Measurements from ENCODE around the gene SLC12A8.

The SLC12A8 gene

GRCh38 chr3:125212091-125212508 is 448 bp downstream of the SLC12A8 start:
- Histone ChIP-seq H3K9me3 (replicated peaks in 1 of 11) (peaks cover 0 to 8% (median 0%) of the 10 kb centered on the region in 11 experiments; a peak in 4 of 22 replicates), H3K36me3 (no peaks in the 10 kb centered on the region), H3K27me3 (peaks cover 25 to 35% (median 33%) of the 10 kb centered on the region in 11 experiments), H3K27ac (no peak overlapping the region), H4K20me1 (no peaks in the 10 kb centered on the region), H3K4me3 (no peak overlapping the region), H3K4me1 (peaks cover 0 to 13% (median 7%) of the 10 kb centered on the region in 10 experiments; a peak in 12 of 20 replicates), H3K4me2 (no peak overlapping the region), H3K9ac (no peak overlapping the region)
- TF ChIP-seq Cebpa-rat (IDR thresholded peaks at IDR 0.05) = no peak

DNA sequence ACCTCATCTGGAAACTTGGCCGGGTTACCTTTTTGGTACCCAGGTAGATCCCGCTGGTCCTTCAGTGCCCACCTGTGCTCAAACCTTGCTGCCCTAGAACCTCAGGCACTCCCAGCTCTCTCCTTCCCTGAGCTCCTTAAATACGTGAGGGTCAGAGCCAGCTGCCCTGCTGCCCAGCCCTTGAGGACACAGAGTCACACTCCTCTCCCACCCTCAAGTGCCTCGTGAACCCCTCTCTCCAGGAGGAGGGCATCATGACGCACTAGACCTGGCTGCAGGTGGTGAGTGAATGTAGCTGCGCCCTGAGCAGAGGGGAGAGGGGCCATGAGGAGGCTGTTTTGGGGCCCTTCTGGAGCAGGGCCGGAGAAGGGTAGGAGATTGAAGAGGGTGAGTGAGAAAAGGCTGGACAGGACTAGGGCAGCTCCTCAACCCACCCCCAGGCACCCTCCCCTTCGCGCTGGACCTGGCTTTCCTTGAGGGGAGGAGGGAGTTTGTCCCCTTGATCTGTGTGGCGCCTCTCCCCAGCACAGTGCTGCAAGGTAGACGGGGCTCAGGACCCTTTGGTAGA is 941 bp downstream of the SLC12A8 start:
- Histone ChIP-seq H3K9me3 (replicated peaks in 1 of 11) (peaks cover 0 to 8% (median 0%) of the 10 kb centered on the region in 11 experiments; a peak in 4 of 22 replicates), H3K4me1 (peaks cover 0 to 13% (median 7%) of the 10 kb centered on the region in 10 experiments; a peak in 12 of 20 replicates), H3K4me3 (no peak overlapping the region), H3K27me3 (peaks cover 25 to 35% (median 33%) of the 10 kb centered on the region in 11 experiments), H4K20me1 (no peaks in the 10 kb centered on the region), H3K9ac (no peak overlapping the region), H3K27ac (no peak overlapping the region), H3K36me3 (no peaks in the 10 kb centered on the region), H3K4me2 (no peak overlapping the region)
- TF ChIP-seq Cebpa-rat (IDR thresholded peaks at IDR 0.05) = no peak

DNA sequence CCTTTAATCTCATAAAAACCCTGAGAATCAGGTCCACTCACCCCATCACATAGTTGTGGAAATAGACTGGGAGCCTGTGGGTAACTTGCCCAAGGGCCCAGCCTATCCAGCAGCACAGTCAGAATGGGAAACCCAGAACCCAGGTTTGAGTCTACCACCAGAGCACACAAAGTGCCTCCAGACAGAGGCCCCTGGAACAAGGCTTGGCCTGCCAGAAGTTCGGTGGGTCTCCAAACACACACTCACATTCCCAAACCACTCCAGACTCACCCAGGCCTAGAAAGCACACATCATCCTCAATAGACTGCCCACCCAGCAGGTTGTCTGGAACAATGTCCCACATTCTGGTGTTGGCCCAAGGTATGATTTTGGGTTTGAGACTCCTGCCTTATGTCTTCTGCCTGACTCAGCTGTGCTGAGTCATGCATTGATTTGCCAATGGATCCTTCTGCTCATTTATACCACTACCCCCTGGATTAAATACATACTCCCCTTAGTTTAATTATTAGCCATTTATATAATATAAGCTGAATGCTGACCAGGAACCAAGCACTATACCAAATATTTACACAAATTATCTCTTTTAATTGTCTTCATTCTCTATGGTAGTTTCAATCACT is 4.5 kb downstream of the SLC12A8 start:
- Histone ChIP-seq H3K9me3 (replicated peaks in 1 of 11) (peaks cover 0 to 8% (median 0%) of the 10 kb centered on the region in 11 experiments; a peak in 4 of 22 replicates), H3K27ac (no peak overlapping the region), H3K27me3 (peaks cover 16 to 22% (median 20%) of the 10 kb centered on the region in 11 experiments), H3K36me3 (no peaks in the 10 kb centered on the region), H3K4me3 (no peak overlapping the region), H4K20me1 (no peaks in the 10 kb centered on the region), H3K4me1 (no peaks in the 10 kb centered on the region), H3K4me2 (no peak overlapping the region), H3K9ac (no peak overlapping the region)
- no peak for TF ChIP-seq Cebpa-rat (IDR thresholded peaks at IDR 0.05)

DNA sequence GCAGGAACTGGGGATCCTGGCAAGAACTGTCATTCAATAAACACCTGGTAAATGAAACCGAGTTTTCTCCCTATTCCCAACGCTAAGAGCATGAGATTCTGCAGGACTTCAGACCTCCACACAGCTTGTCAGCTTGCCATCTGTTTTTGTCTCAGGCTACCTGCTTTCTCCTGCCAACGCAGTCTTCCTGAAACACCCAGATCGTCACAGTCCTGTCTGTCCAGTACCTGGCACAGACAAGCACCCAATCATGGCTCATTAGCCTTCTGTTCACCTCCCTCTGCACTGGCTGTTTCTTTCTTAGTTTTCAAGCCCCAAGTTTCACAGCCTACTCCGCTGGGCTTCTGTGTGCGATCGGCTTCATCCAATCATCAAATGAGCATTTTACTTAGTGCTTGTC is 5.0 kb downstream of the SLC12A8 start:
- no peaks in the 10 kb centered on the region for H3K4me1 ChIP-seq
- no peak overlapping the region for H3K4me3 ChIP-seq
- H3K9me3 ChIP-seq (replicated peaks in 1 of 11) = peaks cover 0 to 8% (median 0%) of the 10 kb centered on the region in 11 experiments; a peak in 4 of 22 replicates
- no peaks in the 10 kb centered on the region for H3K36me3 ChIP-seq
- no peak for TF ChIP-seq Cebpa-rat (IDR thresholded peaks at IDR 0.05)
- H4K20me1 ChIP-seq = no peaks in the 10 kb centered on the region
- H3K9ac ChIP-seq = no peak overlapping the region
- no peak overlapping the region for H3K27ac ChIP-seq
- H3K27me3 ChIP-seq = peaks cover 11 to 17% (median 15%) of the 10 kb centered on the region in 11 experiments
- H3K4me2 ChIP-seq = no peak overlapping the region

DNA sequence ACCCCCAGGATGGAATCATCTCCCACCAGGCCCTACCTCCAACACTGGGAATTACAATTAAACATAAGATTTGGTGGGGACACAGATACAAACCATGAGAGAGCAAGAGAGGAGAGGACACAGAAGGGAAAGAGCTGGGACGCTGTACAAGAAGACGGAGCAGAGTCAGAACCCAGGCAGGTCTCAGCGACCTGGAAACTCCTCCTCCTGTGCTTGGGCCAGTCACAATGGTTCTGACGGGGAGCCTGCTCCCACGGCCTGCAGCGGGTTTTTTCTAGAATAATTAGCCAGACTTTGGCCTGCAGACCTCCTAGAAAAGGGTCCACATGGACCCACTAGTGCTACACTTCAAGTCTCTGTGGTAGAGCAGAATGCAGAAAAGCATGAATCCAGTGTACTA is 5.6 kb downstream of the SLC12A8 start:
- H3K9ac ChIP-seq = no peak overlapping the region
- H3K4me1 ChIP-seq = no peaks in the 10 kb centered on the region
- no peaks in the 10 kb centered on the region for H3K36me3 ChIP-seq
- no peak overlapping the region for H3K27ac ChIP-seq
- no peaks in the 10 kb centered on the region for H4K20me1 ChIP-seq
- peaks cover 5 to 11% (median 9%) of the 10 kb centered on the region in 11 experiments for H3K27me3 ChIP-seq
- H3K4me3 ChIP-seq = no peak overlapping the region
- no peak overlapping the region for H3K4me2 ChIP-seq
- peaks cover 0 to 5% (median 0%) of the 10 kb centered on the region in 11 experiments; a peak in 2 of 22 replicates for H3K9me3 ChIP-seq (replicated peaks in 1 of 11)
- TF ChIP-seq Cebpa-rat (IDR thresholded peaks at IDR 0.05) = no peak

DNA sequence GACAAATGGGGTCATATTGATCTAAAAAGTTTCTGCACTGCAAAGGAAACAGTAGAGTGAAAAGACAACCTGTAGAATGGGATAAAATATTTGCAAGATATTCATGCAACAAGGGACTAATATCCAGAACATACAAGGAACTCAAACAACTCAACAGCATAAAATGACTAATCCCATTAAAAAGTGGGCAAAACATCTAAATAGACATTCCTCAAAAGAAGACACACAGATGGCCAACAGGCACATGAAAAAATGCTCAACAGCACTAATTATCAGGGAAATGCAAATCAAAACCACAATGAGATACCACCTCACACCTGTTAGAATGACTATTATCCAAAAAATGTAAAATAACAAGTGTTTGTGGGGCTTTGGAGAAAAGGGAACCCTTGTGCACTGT is 8.8 kb downstream of the SLC12A8 start:
- H3K4me1 ChIP-seq = peaks cover 0 to 7% (median 5%) of the 10 kb centered on the region in 10 experiments; a peak in 11 of 20 replicates

DNA sequence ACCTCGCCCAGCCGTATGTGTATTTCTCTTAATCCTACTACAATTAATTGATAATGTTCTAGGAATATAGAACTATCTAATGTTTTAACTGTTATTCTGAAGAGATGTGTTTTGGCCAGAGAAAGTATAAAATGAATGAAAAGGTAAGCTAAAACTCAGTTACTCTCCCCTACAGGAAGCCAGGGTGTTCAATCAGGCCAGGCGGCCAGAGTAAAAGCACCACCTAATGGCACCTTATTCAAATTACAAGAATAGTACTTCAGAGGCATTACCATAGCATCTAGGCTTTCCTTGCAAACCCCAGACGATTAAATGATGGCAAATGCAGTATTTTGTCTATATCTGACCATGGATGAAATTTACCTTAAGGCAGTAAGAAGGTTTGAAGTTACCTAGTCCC is 10.4 kb downstream of the SLC12A8 start:
- TF ChIP-seq Cebpa-rat (IDR thresholded peaks at IDR 0.05) = no peak
- no peaks in the 10 kb centered on the region for H3K36me3 ChIP-seq
- peaks cover 0 to 7% (median 5%) of the 10 kb centered on the region in 10 experiments; a peak in 11 of 20 replicates for H3K4me1 ChIP-seq
- H3K4me2 ChIP-seq = no peak overlapping the region
- no peaks in the 10 kb centered on the region for H3K27me3 ChIP-seq
- no peak overlapping the region for H3K27ac ChIP-seq
- H4K20me1 ChIP-seq = no peaks in the 10 kb centered on the region
- no peak overlapping the region for H3K4me3 ChIP-seq
- no peak overlapping the region for H3K9ac ChIP-seq
- H3K9me3 ChIP-seq (replicated peaks in 1 of 11) = no peaks in the 10 kb centered on the region

More for the DNA sequence above, 8.8 kb downstream of the SLC12A8 start:
- Histone ChIP-seq H3K4me3 (no peak overlapping the region), H3K36me3 (no peaks in the 10 kb centered on the region), H3K9me3 (replicated peaks in 1 of 11) (no peaks in the 10 kb centered on the region), H3K27me3 (no peaks in the 10 kb centered on the region), H3K27ac (no peak overlapping the region), H4K20me1 (no peaks in the 10 kb centered on the region), H3K9ac (no peak overlapping the region), H3K4me2 (no peak overlapping the region)
- TF ChIP-seq Cebpa-rat (IDR thresholded peaks at IDR 0.05) = no peak

- Histone ChIP-seq H3K4me1 (peaks cover 0 to 7% (median 5%) of the 10 kb centered on the region in 10 experiments; a peak in 11 of 20 replicates), H3K27me3 (no peaks in the 10 kb centered on the region), H3K27ac (no peak overlapping the region), H4K20me1 (no peaks in the 10 kb centered on the region), H3K4me3 (no peak overlapping the region), H3K9ac (no peak overlapping the region), H3K36me3 (no peaks in the 10 kb centered on the region), H3K9me3 (replicated peaks in 1 of 11) (no peaks in the 10 kb centered on the region), H3K4me2 (no peak overlapping the region)
- no peak for TF ChIP-seq Cebpa-rat (IDR thresholded peaks at IDR 0.05)
Observed at GRCh38 chr3:125200731-125201139, 11.8 kb downstream of the SLC12A8 start.

GRCh38 chr3:125194849-125195601 is 17.5 kb downstream of the SLC12A8 start:
- H3K9ac ChIP-seq = no peak overlapping the region
- H3K27ac ChIP-seq = no peak overlapping the region
- no peaks in the 10 kb centered on the region for H3K9me3 ChIP-seq (replicated peaks in 1 of 11)
- H3K4me1 ChIP-seq = peaks cover 3 to 18% (median 13%) of the 10 kb centered on the region in 10 experiments; a peak in 18 of 20 replicates
- H3K4me2 ChIP-seq = no peak overlapping the region
- H3K36me3 ChIP-seq = no peaks in the 10 kb centered on the region
- H3K4me3 ChIP-seq = no peak overlapping the region
- no peaks in the 10 kb centered on the region for H4K20me1 ChIP-seq
- TF ChIP-seq Cebpa-rat (IDR thresholded peaks at IDR 0.05) = no peak
- no peaks in the 10 kb centered on the region for H3K27me3 ChIP-seq

Measured in BLaER1 treated with 17β-estradiol and CSF1 and Interleukin-3, amounts not matched to agents 10 nM and 100 nM (cell line).